IPS-NIHi7 (cell line): Measurements from ENCODE around the gene FAM24A.

Experiments used
- DNase-seq: peaks from one replicate; pipeline ENCODE4 v3.0.0; 2012; ENCODE audit warnings: mixed read lengths; ENCODE audit errors: extremely low spot score

FAM24A gene

GRCh38 chr10:122930140-122930539 is 19.7 kb downstream of the FAM24A start:
- no peak for DNase-seq

- DNase-seq = no peak
Measured at GRCh38 chr10:122931088-122931906, 20.9 kb downstream of the FAM24A start.

- no peak for DNase-seq
Measured at GRCh38 chr10:122939133-122939855, 28.9 kb downstream of the FAM24A start.

GRCh38 chr10:122939856-122940543 is 29.6 kb downstream of the FAM24A start:
- no peak for DNase-seq

- no peak for DNase-seq
Measured at GRCh38 chr10:122949296-122949695, 38.9 kb downstream of the FAM24A start.

DNA sequence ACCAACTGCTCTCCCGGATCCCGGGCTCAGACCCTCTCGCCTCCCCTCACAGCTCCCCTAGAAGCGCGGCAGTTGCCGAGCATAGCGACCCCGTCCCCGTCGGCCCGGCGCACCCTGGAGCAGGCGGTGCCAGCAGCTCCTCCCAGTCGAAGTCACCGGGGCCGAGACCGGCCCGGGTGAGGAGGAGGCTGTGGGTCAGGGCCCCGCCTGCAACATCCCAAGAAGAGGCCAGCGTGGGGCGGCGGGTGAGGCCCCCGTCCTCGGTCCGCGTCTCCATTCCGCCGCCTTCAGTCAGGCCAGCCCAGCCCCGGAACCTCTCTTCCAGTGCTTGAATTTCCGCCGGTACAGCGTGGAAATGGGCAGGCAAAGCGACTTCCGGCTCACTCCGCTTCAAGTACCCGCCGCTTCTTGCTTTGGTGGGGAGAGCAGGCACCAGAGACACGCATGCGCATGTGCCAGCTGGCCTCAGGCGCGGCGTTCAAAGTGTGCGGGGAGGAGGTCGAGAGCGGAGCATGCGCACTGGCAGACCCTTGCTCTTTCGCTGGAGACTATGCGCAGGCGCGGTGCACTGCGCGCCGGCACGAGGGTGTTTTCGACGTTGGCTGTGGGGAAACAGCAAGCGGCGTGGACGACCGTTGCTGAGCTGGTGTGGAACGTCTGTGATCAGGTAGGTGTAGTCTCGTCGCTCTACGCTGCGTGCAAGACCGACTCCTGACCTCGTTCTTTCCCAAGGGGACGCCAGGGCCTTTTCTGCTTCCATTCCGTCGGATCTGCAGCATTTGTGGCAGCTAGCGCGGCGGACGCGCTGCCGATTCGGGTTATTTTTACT is 43.7 kb downstream of the FAM24A start, which contains the start of gene C10orf88:
C10orf88 (minus strand) TSS at position 326 of the 829 bp plus-strand sequence; CDS start at position 277, 49 bp downstream.
- peak; percentile 99 for DNase-seq

GRCh38 chr10:122954731-122955050 is 44.3 kb downstream of the FAM24A start:
- DNase-seq = no peak

GRCh38 chr10:122955892-122956291 is 45.5 kb downstream of the FAM24A start:
- DNase-seq = no peak

- no peak for DNase-seq
Measured at GRCh38 chr10:122957474-122957873, 47.1 kb downstream of the FAM24A start.

DNA sequence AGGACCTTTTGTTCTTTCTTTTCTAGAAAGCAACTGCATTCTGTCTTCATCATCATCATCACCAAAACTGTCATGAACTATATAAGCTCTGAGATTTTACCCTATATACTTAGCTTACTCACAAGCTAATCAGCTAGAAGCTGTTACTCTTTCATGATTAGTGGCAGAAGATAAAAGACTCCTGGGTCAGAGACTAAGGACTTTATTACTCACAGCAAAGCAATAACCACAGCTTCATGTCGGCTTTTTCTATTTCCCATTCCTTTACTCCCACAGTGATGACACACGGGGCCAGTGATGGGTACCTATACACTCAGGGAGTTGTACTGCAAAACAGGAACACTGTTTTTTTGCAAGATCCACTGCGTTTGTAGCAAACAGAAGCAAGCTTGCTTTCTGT is 52.0 kb downstream of the FAM24A start:
- no peak for DNase-seq
